GM23248 (cell line): ENCODE data around the gene TUBB1. TPM values are rescaled to one million over a fixed set of nuclear protein-coding genes. Genes with fewer than 3 reads are reported as not detected.

ENCODE experiments used
- DNase-seq: peaks from one replicate; pipeline ENCODE4 v3.0.0-alpha.2; 2015
- H2AFZ ChIP-seq: fragments of 200-600 bp; sonication (generic); 2 replicates; pipeline ENCODE4 v1.6.1; 2016; ENCODE audit warnings: antibody characterized with exemption
- H3F3A ChIP-seq: fragments of 200-600 bp; sonication (generic); 2 replicates; pipeline ENCODE4 v1.6.1; 2016; ENCODE audit warnings: mild to moderate bottlenecking, antibody characterized with exemption, mixed run types; ENCODE audit not compliant: insufficient read depth
- H3K27ac ChIP-seq: fragments of 200-600 bp; sonication (generic); 2 replicates; pipeline ENCODE4 v1.5.1; 2016; ENCODE audit warnings: mild to moderate bottlenecking
- H3K27me3 ChIP-seq: fragments of 200-600 bp; sonication (generic); replicated peaks from 2 replicates; pipeline ENCODE4 v1.6.1; 2016; ENCODE audit warnings: mild to moderate bottlenecking; ENCODE audit not compliant: insufficient read depth
- H3K36me3 ChIP-seq: fragments of 200-600 bp; sonication (generic); 2 replicates; pipeline ENCODE4 v1.6.1; 2016; ENCODE audit warnings: low read depth, mild to moderate bottlenecking
- H3K4me1 ChIP-seq: fragments of 200-600 bp; sonication (generic); 2 replicates; pipeline ENCODE4 v1.6.1; 2016; ENCODE audit warnings: mild to moderate bottlenecking; ENCODE audit not compliant: insufficient read depth
- H3K4me2 ChIP-seq: fragments of 200-600 bp; sonication (generic); one replicate; pipeline ENCODE4 v1.6.1; 2016; ENCODE audit warnings: mild to moderate bottlenecking; ENCODE audit not compliant: unreplicated experiment
- H3K4me3 ChIP-seq: fragments of 200-600 bp; sonication (generic); 2 replicates; pipeline ENCODE4 v1.5.1; 2016; ENCODE audit warnings: mild to moderate bottlenecking
- H3K79me2 ChIP-seq: fragments of 200-600 bp; sonication (generic); 2 replicates; pipeline ENCODE4 v1.6.1; 2016; ENCODE audit warnings: mild to moderate bottlenecking; ENCODE audit not compliant: insufficient read depth
- H3K9ac ChIP-seq: fragments of 200-600 bp; sonication (generic); 2 replicates; pipeline ENCODE4 v1.6.1; 2016; ENCODE audit warnings: mild to moderate bottlenecking
- H3K9me2 ChIP-seq: fragments of 200-600 bp; sonication (generic); 2 replicates; pipeline ENCODE4 v1.6.1; 2016; ENCODE audit warnings: mixed run types, mild to moderate bottlenecking, moderate library complexity; ENCODE audit not compliant: insufficient read depth
- H3K9me3 ChIP-seq: fragments of 200-600 bp; sonication (generic); one replicate; pipeline ENCODE4 v1.6.1; 2017; ENCODE audit warnings: low read depth
- H4K20me1 ChIP-seq: fragments of 200-600 bp; sonication (generic); 2 replicates; pipeline ENCODE4 v1.6.0; 2016; ENCODE audit not compliant: insufficient read depth
- EZH2 ChIP-seq: fragments of 200-600 bp; sonication (generic); IDR thresholded peaks from 2 replicates; pipeline ENCODE4 v1.6.1; 2018; ENCODE audit warnings: antibody characterized with exemption, mild to moderate bottlenecking; ENCODE audit not compliant: insufficient read depth, poor library complexity, severe bottlenecking
- EZH2phosphoT487 ChIP-seq: fragments of 200-600 bp; sonication (generic); IDR thresholded peaks from 2 replicates; pipeline ENCODE4 v1.6.1; 2018; ENCODE audit warnings: antibody characterized with exemption, moderate library complexity, mild to moderate bottlenecking, low read depth; ENCODE audit not compliant: insufficient read depth
- WGBS, 2 experiments: methylation state at CpG; one replicate each; pipeline ENCODE4 v1.1.6; 2015 to 2017; ENCODE audit warnings: low lambda C conversion rate in 2 of 2, low coverage in 1 of 2; ENCODE audit errors: missing lambda C conversion rate in 2 of 2; 5-methylcytosine and 5-hydroxymethylcytosine counted together
- in situ Hi-C: fragments of 300-500 bp; cut with MboI; formaldehyde crosslinking; loops from 2 replicates; pipeline ENCODE4 v1.15.0; 2020
- polyA plus RNA-seq: library from polyadenylated mRNA; unstranded; fragments of >200 nt; fragmentation: Nextera tagmentation; extraction: Ambion mirVana; gene quantifications from 2 replicates; pipeline ENCODE4 v1.2.1, GENCODE V29; 2016
- total RNA-seq: library from RNA; depleted of rRNA; stranded (reverse); fragments of >200 nt; shearing (Covaris generic); gene quantifications from 2 replicates; pipeline ENCODE4 v1.2.3, GENCODE V29; 2014

Gene TUBB1
- total and polyA plus RNA-seq, 2 experiments from 2014 or later = 0.09 TPM; not detected in 1

DNA sequence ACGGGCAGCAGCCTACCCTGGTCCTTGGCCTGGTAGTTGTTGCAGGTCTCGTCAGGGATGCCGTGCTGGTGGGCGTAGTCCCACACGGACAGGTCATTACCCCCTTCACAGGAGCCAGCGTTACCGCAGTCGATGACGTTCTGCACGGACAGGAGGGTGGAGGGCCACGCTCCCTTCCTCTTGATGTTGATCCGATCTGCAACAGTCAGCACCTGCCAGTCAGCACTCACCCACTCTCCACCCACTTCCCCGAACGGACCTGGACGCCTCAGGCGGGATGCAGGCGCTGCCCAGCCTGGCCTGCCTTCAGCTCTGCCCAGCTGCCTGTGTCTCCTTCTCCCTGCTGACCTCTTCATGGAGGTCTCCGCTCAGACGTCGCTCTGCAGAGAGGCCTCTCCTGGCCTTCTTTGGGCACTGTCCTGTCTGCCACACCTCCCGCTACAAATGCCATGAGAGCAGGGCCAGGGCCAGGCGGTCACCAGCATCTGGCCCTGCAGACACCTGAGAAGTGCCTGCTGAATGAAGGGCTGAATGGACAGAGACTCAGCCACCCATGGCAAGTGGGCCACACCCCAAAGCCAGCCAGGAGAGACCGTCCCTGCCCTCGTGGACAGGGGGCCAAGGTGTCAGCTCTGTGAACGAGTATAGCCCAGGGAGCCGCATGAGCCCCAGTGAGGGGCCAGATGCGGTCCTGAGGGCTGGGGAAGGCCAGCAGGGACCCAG, 17.6 kb upstream of the TUBB1 start:
- H2AFZ ChIP-seq = no peak overlapping the region
- peaks cover 22% of the 10 kb centered on the region; the same call in 1 of the 2 replicates for H3K36me3 ChIP-seq
- no peak overlapping the region for H3K27ac ChIP-seq
- TF ChIP-seq EZH2phosphoT487 (no peak), EZH2 (no peak)
- H3K9me2 ChIP-seq = no peaks in the 10 kb centered on the region
- in situ Hi-C loops = loop anchor here (25.0 kb wide), 1 partner anchor 764 kb away; the partner anchor contains the start of gene ANKRD60
- no peaks in the 10 kb centered on the region for H4K20me1 ChIP-seq
- DNase-seq = no peak
- peaks cover 2% of the 10 kb centered on the region; the same call in 1 of the 2 replicates for H3F3A ChIP-seq
- 92% methylated on average over 27 of the region's 27 CpGs for WGBS, 2 experiments
- peaks cover 11% of the 10 kb centered on the region for H3K4me1 ChIP-seq
- H3K9me3 ChIP-seq = no peaks in the 10 kb centered on the region
- H3K4me3 ChIP-seq = no peak overlapping the region
- no peaks in the 10 kb centered on the region for H3K27me3 ChIP-seq
- no peak overlapping the region for H3K4me2 ChIP-seq
- no peak overlapping the region for H3K9ac ChIP-seq
- peaks cover 41% of the 10 kb centered on the region for H3K79me2 ChIP-seq

DNA sequence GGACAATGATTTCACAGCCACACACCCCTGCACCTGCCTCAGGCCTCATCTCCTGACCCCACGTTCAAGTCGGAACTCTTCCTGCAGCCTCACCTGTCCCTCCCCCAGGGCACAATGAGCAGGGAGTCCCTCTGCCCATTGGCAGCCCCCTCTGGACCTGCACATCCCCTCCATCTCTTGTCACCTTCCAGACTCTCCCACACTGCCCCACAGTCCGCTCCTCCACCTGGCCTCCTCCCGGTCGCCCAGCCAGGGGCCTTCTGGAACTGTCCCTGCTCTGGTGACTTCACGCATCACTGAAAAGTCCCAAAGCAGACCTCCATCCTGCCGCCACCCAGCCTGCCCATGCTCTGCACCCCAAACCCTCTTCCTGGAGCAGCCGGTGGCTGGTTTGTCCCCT, 16.8 kb upstream of the TUBB1 start:
- DNase-seq = no peak
- Histone ChIP-seq H3K4me3 (no peak overlapping the region), H3K79me2 (peaks cover 43% of the 10 kb centered on the region), H3K36me3 (peaks cover 15% of the 10 kb centered on the region; the same call in 1 of the 2 replicates), H3K27ac (no peak overlapping the region), H2AFZ (no peak overlapping the region), H3F3A (no peaks in the 10 kb centered on the region), H3K9me2 (no peaks in the 10 kb centered on the region), H3K9ac (no peak overlapping the region), H3K9me3 (no peaks in the 10 kb centered on the region), H4K20me1 (no peaks in the 10 kb centered on the region), H3K4me1 (peaks cover 11% of the 10 kb centered on the region), H3K4me2 (no peak overlapping the region), H3K27me3 (no peaks in the 10 kb centered on the region)
- in situ Hi-C loops = loop anchor here (25.0 kb wide), 1 partner anchor 765 kb away; the partner anchor contains the start of gene ANKRD60
- TF ChIP-seq EZH2 (no peak), EZH2phosphoT487 (no peak)
- 91 to 93% methylated on average over 7 of the region's 8 CpGs for WGBS, 2 experiments

DNA sequence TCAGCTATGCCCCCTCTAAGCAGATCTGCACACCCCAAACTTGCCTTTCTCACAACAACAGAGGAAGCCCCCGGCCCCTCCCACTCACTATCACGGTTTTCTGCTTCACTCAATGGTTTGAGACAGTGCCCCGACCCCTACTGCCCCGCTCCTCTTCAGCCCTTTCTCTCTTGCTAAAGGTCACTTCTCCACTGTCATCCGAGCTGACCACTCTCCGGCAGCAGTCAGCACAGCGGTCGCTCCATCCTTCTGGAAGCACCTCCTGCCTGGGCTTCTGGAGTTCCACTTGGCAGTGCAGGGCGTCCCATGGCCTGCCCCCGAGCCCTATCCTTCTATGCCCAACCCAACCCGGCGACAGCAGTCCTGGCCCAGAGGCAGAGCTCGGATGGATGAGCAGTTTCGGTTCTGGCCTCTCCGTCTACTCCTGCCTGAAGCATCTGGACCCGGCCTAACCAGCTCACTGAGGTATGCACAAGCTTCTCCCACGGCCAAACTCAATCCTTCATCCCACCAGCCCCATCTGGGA, 16.3 kb upstream of the TUBB1 start:
- in situ Hi-C loops = loop anchor here (25.0 kb wide), 1 partner anchor 766 kb away; the partner anchor contains the start of gene ANKRD60
- Histone ChIP-seq H2AFZ (no peak overlapping the region), H3K36me3 (peaks cover 10% of the 10 kb centered on the region; the same call in 1 of the 2 replicates), H3K4me2 (no peak overlapping the region), H3K27me3 (no peaks in the 10 kb centered on the region), H4K20me1 (no peaks in the 10 kb centered on the region), H3K4me3 (no peak overlapping the region), H3F3A (no peaks in the 10 kb centered on the region), H3K79me2 (peaks cover 43% of the 10 kb centered on the region), H3K9ac (no peak overlapping the region), H3K9me2 (no peaks in the 10 kb centered on the region), H3K27ac (no peak overlapping the region), H3K4me1 (peaks cover 11% of the 10 kb centered on the region), H3K9me3 (no peaks in the 10 kb centered on the region)
- DNase-seq = no peak
- 79 to 80% methylated on average over 17 of the region's 17 CpGs for WGBS, 2 experiments
- no peak for TF ChIP-seq EZH2

DNA sequence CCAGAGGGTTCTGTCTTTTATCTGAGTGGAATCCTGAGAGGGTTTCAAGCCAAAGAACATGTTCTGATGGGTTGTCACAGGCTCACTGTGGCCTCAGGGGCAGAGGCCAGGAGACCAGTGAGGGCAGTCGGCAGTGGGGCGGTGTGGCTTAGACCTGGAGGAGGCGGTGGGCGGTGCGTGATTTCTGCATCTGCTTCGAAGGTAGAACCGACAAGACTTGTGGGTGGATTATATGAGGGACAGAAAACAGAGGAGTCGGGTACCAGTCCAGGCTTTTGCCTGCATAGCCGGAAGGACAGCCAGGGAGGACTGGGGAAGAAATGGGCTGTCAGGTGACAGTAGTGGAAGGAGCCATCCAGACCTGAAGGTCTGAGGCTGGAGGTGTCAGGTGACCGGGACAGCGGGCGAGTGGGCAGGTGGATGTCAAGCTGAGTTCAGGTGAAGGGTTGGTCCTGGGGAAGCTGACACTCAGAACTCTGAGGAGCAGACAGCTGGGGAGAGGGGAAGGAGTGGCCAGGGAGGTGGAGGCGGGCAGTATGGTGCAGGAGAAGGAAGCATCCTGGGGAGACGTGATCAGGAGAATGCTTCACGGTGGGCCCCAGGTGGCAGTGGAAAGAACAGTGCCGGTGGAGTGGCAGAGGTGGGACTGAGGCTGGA, 15.3 kb upstream of the TUBB1 start:
- WGBS, 2 experiments = 87 to 91% methylated on average over 15 to 16 of the region's 16 CpGs
- Histone ChIP-seq H3F3A (no peaks in the 10 kb centered on the region), H3K27me3 (no peaks in the 10 kb centered on the region), H3K9me3 (no peaks in the 10 kb centered on the region), H3K4me3 (no peak overlapping the region), H3K27ac (no peak overlapping the region), H3K9ac (no peak overlapping the region), H3K36me3 (peaks cover 3% of the 10 kb centered on the region; the same call in 1 of the 2 replicates), H4K20me1 (no peaks in the 10 kb centered on the region), H2AFZ (no peak overlapping the region), H3K4me2 (no peak overlapping the region), H3K79me2 (peaks cover 43% of the 10 kb centered on the region), H3K9me2 (no peaks in the 10 kb centered on the region), H3K4me1 (peaks cover 11% of the 10 kb centered on the region)
- TF ChIP-seq EZH2phosphoT487 = no peak
- no peak for TF ChIP-seq EZH2
- no peak for DNase-seq
- in situ Hi-C loops = loop anchor here (25.0 kb wide), 1 partner anchor 767 kb away; the partner anchor contains the start of gene ANKRD60
